Right hindlimb (tissue), 1 donor: ENCODE data around the gene RBM12.

Experiments used
- DNase-seq: peaks from one replicate; pipeline ENCODE4 v3.0.0-alpha.2; 2018

Gene RBM12

GRCh38 chr20:35618263-35619131 lies 46.2 kb downstream of the RBM12 start:
- DNase-seq = peak; percentile 57

DNA sequence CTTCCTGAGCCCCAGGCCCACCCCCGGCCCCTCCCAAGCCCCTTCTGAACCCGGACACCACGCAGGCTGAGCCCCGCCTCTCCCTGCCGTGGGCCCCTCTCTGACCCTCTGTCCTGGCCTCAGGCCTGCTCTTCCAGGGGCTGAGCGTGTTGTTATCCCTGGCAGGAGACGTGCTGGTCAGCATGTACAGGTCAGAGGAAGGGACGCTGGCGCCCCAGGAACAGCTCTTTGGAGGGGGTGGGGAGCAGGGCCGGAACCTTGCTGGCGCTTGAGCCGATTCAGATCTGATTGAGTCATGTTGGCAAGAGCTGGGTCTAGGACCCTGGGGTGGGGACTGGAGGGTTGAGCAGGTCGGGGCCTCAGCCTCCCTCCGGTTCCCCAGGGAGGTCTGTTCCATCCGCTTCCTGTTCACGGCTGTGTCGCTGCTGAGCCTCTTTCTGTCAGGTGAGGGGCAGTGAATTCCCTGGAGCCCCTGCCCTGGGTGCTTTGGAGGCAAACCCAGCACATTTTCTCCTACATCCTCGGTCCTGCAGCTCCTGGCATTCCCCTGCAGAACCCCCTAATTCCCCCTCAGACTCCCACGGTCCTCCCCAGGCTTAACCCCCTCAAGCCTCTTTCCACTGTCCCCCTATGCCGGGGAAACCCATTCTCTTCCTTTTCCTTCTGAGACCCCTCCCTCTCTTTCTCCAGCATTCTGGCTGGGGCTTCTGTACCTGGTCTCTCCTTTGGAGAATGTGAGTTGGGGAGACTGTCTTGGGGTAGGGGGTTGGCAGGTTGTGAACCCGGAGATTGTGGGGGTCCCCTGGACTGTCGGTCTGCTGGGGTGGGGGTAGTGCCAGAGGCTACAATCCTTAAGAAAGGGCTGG lies 47.1 kb downstream of the RBM12 start:
- peak; percentile 88 for DNase-seq

DNA sequence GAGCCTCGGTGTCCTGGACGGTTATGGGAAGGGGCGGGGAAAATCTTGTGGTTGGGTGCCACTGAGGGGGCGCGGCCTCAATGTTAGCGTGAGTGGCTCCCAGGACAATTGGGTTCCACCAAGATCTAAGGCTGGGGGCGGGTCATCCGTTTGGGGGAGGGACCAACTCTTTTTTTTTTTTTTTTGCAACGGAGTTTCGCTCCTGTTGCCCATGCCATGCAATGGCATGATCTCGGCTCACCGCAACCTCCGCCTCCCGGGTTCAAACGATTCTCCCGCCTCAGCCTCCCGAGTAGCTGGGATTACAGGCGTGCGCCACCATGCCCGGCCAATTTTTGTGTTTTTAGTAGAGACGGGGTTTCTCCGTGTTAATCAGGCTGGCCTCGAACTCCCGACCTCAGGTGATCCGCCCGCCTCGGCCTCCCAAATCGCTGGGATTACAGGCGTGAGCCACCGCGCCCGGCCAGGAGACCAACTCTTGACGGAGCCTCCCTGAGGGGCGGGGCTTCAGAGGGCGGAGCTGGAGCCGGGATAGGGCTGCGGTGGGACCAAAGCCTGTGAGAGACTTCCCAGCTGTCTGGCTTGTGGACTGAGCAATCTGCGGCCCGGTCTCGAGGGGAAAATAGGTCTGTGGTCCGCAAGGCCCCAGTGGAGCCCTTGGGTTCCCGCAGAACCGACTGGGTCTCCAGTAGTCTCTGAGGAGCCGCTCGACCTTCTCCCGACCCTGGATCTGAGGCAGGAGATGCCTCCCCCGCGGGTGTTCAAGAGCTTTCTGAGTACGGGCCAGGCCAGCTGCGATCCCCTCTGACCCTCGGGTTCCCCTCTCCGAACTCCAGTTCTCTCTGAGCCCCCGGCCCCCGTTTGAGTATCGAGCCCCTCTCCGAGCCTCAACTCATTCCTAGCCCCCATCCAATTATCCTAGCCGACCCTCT lies 48.0 kb downstream of the RBM12 start:
- DNase-seq = peak; percentile 85

- peak; percentile 95 for DNase-seq
Observed at GRCh38 chr20:35615667-35616464, 48.8 kb downstream of the RBM12 start, which contains the start of gene SPAG4. Gene SPAG4, plus strand, starts transcription at chr20:35615829. Its CDS starts 175 bp downstream, at chr20:35616004.

DNA sequence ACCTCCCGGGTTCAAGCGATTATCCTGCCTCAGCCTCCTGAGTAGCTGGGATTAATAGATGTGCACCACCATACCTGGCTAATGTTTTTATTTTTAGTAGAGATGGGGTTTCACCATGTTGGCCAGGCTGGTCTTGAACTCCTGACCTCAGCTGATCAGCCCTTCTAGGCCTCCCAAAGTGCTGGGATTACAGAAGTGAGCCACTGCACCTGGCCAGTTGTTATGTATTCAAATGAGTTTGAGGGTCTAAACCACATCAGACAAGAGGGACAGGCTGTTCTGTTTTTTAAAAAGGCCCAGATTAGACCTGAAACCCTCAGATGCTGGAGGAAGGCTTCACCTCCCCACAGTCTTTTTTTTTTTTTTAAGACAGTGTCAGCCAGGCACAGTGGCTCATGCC lies 53.2 kb downstream of the RBM12 start:
- peak; percentile 2 for DNase-seq

GRCh38 chr20:35610833-35611427 lies 53.8 kb downstream of the RBM12 start:
- peak; percentile 7 for DNase-seq

- no peak for DNase-seq
Observed at GRCh38 chr20:35607003-35607735, 57.5 kb downstream of the RBM12 start.

GRCh38 chr20:35606127-35606526 lies 58.6 kb downstream of the RBM12 start:
- no peak for DNase-seq

GRCh38 chr20:35604449-35604747 lies 60.3 kb downstream of the RBM12 start:
- no peak for DNase-seq

- no peak for DNase-seq
Observed at GRCh38 chr20:35603695-35604448, 60.8 kb downstream of the RBM12 start.

- no peak for DNase-seq
Observed at GRCh38 chr20:35602851-35603495, 61.7 kb downstream of the RBM12 start.

DNA sequence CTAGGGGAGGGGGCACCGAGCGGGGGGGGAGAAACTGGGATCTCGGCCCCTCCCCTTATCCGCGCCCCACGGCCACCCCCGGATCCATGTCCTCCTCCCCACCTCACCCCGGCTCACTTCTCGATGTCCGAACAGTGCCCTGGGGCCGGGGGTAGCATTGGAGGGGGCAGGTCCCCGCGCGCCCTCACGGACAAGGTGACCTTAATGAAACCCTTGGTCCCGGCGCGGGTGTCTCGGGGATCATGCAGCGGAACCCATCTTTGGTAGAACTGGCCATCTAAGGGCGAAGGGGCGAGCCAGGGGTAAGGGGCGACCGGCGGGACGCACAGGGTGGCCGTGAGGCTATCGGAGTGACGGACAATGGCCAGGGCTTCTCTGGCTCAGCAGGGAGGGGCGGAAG lies 62.7 kb downstream of the RBM12 start:
- DNase-seq = no peak

DNA sequence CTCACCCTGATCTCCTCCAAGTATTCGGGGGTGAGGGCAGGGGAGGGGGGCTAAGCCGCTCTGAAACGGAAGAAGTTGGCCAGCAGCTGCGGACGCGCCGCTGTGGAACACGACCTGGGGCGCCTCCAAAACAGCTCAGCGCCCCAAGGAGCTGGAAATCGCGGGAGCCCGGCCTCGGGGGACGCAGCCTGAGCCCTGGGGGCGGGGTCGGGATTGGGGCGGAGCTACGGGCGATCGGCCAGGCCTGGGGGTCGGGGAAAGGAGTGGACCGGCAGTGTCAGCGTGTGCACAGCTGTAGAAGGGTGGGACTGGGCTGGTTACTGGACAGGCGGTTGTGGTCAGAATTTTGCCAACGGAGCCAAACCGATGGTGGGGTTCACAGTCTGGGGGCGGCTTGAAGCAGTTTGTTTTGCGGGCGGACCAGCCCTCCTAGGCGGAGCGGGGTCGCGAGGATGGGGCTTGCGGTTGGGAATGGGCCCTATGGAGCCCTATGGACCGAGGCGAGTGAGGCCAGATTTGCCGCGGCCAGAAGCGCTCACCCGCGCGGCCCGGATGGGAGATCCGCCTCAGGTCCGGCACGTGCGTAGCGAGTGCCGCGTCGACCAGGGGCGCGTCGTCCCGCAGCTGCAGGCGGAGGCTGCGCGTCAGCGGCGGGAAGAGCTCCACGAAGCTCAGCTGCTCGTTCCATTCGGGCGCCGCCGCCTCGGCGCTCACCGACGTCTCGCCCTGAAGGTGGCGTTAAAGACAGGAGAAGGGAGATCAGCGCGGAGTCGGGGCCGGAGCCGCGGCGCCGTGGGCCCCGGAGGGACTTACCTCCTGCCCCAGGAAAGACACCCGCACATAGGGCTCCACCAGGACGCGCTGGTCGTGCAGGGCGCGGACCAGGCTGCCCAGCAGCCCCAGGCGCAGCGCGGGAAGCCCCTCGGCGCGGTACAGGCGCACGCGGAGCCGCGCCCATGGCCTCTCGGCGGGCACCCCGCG lies 63.4 kb downstream of the RBM12 start:
- peak; percentile 89 for DNase-seq

DNA sequence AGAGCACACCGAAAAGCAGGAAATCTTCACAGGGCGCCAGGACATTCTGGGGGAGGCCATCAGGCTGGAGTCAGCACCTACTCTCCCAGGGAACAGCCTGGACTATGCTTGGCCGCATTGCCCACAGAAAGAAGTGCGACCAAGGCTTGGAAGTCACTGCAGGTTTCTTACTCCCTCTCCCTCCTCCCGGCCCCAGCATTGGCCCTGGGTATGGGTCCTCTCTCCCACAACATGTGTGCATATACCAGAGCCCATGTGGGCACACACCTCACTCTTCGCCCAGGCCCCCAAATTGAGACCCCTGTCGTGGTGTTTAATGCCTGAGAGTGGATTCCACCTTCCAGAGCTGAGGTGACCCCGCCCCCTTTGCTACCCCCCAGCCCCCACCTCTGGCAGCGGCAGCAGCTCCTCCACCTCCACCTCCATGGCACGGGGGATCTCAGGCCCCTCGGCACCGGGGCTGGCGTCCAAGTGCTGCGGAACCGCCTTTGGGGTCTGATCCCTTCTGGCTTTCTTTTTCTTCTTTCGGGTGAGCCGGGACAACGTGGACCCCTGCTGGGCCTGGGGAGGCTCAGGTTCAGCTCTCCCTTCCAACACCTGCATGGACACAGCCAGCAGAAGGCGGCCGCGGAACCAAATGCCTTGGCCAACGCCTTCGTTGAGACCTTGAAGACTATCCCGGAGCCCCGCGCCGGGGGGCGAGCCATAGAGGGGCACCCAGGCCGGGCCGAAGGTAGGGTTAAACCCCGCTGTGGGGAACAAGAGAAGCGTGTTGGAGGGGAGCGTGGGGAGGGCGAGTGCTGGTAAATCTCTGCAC lies 64.3 kb downstream of the RBM12 start:
- no peak for DNase-seq

DNA sequence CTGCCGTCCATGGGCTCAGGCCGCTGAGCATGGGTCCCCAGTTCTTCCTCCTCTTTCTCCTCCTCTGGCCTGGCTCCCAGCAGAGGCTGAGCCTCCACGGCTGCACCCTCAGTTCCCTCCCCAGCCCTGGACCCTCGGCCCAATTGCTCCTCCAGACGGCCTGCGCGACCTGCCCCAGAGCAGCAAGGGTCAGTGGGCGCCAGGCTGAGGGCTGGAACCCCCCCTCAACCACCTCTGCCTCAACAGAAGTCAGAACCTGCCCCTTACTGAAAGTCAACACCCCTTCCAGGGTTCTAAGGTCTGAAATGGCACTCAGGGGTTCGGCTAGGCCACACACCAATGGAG lies 65.0 kb downstream of the RBM12 start:
- no peak for DNase-seq
